IPS DF 6.9 (cell line): ENCODE data around the gene ARAF.

ENCODE experiments used
- DNase-seq: peaks from one replicate; pipeline ENCODE4 v3.0.0-alpha.2; 2013; ENCODE audit warnings: low read depth, low spot score
- H3K27ac ChIP-seq: one replicate; pipeline ENCODE4 v1.5.1; 2013; ENCODE audit warnings: low read length, control low read depth
- H3K27me3 ChIP-seq: 2 replicates; pipeline ENCODE4 v1.6.1; 2013; ENCODE audit warnings: mild to moderate bottlenecking, low read length; ENCODE audit not compliant: control insufficient read depth, insufficient read depth
- H3K36me3 ChIP-seq: 2 replicates; pipeline ENCODE4 v1.6.1; 2013; ENCODE audit warnings: low read length; ENCODE audit not compliant: control insufficient read depth, insufficient read depth
- H3K4me1 ChIP-seq: 2 replicates; pipeline ENCODE4 v1.6.1; 2013; ENCODE audit warnings: low read length; ENCODE audit not compliant: control insufficient read depth, insufficient read depth
- H3K4me3 ChIP-seq: 2 replicates; pipeline ENCODE4 v1.5.1; 2013; ENCODE audit warnings: mild to moderate bottlenecking, low read length
- H3K9me3 ChIP-seq: 2 replicates; pipeline ENCODE4 v1.6.1; 2013; ENCODE audit warnings: low read length, inconsistent platforms; ENCODE audit not compliant: control insufficient read depth, insufficient read depth
- WGBS: extraction: QIAGEN DNeasy Blood & Tissue Kit; methylation state at CpG from one replicate; pipeline ENCODE4 v1.1.7; 2013; ENCODE audit warnings: mixed read lengths, missing lambda C conversion rate; ENCODE audit not compliant: insufficient read length, insufficient coverage; 5-methylcytosine and 5-hydroxymethylcytosine counted together

The ARAF gene

GRCh38 chrX:47530049-47530448 lies 31.0 kb upstream of the ARAF start:
- Histone ChIP-seq H3K27ac (no peak overlapping the region), H3K4me1 (no peaks in the 10 kb centered on the region), H3K4me3 (no peak overlapping the region), H3K27me3 (no peaks in the 10 kb centered on the region), H3K36me3 (no peaks in the 10 kb centered on the region), H3K9me3 (no peaks in the 10 kb centered on the region)
- DNase-seq: no peak
- WGBS: no CpG with 5 or more reads among the region's 6 CpGs

GRCh38 chrX:47539860-47540259 lies 21.1 kb upstream of the ARAF start:
- no peak overlapping the region for H3K27ac ChIP-seq
- no peaks in the 10 kb centered on the region for H3K9me3 ChIP-seq
- H3K27me3 ChIP-seq: no peaks in the 10 kb centered on the region
- DNase-seq: no peak
- no peaks in the 10 kb centered on the region for H3K4me1 ChIP-seq
- H3K36me3 ChIP-seq: no peaks in the 10 kb centered on the region
- H3K4me3 ChIP-seq: no peak overlapping the region

GRCh38 chrX:47540754-47541538 lies 20.1 kb upstream of the ARAF start:
- H3K4me1 ChIP-seq: no peaks in the 10 kb centered on the region
- DNase-seq: peak; percentile 47
- no peaks in the 10 kb centered on the region for H3K36me3 ChIP-seq
- no peaks in the 10 kb centered on the region for H3K27me3 ChIP-seq
- H3K4me3 ChIP-seq: no peak overlapping the region
- no peak overlapping the region for H3K27ac ChIP-seq
- H3K9me3 ChIP-seq: no peaks in the 10 kb centered on the region
- WGBS: no CpG with 5 or more reads among the region's 15 CpGs

GRCh38 chrX:47543496-47543895 lies 17.5 kb upstream of the ARAF start:
- WGBS: no CpG with 5 or more reads among the region's 5 CpGs
- Histone ChIP-seq H3K27ac (no peak overlapping the region), H3K36me3 (no peaks in the 10 kb centered on the region), H3K4me1 (no peaks in the 10 kb centered on the region), H3K4me3 (no peak overlapping the region), H3K27me3 (no peaks in the 10 kb centered on the region), H3K9me3 (no peaks in the 10 kb centered on the region)
- DNase-seq: no peak

GRCh38 chrX:47556045-47556623 lies 4.9 kb upstream of the ARAF start:
- H3K27ac ChIP-seq: no peak overlapping the region
- whole genome bisulfite sequencing: no CpG with 5 or more reads among the region's 20 CpGs
- H3K9me3 ChIP-seq: no peaks in the 10 kb centered on the region
- H3K4me3 ChIP-seq: peak overlapping the region; percentile 59; the same call in 1 of the 2 replicates
- DNase-seq: no peak
- no peaks in the 10 kb centered on the region for H3K36me3 ChIP-seq
- H3K27me3 ChIP-seq: no peaks in the 10 kb centered on the region
- no peaks in the 10 kb centered on the region for H3K4me1 ChIP-seq

GRCh38 chrX:47558436-47558835 lies 2.6 kb upstream of the ARAF start:
- no peaks in the 10 kb centered on the region for H3K27me3 ChIP-seq
- no peak overlapping the region for H3K27ac ChIP-seq
- WGBS: no CpG with 5 or more reads among the region's 3 CpGs
- no peak for DNase-seq
- peaks cover 2% of the 10 kb centered on the region; the same call in 1 of the 2 replicates for H3K36me3 ChIP-seq
- no peaks in the 10 kb centered on the region for H3K9me3 ChIP-seq
- no peaks in the 10 kb centered on the region; the same call in 1 of the 2 replicates for H3K4me1 ChIP-seq
- H3K4me3 ChIP-seq: no peak overlapping the region

- Histone ChIP-seq H3K27ac (no peak overlapping the region), H3K36me3 (peaks cover 2% of the 10 kb centered on the region; the same call in 1 of the 2 replicates), H3K4me3 (peak overlapping the region; percentile 12; the same call in 1 of the 2 replicates), H3K9me3 (no peaks in the 10 kb centered on the region), H3K4me1 (no peaks in the 10 kb centered on the region; the same call in 1 of the 2 replicates), H3K27me3 (no peaks in the 10 kb centered on the region)
- DNase-seq: no peak
- no CpG with 5 or more reads among the region's 15 CpGs for WGBS
These were observed 649 bp upstream of the ARAF start for GRCh38 chrX:47560179-47560933.

- no peak for DNase-seq
- Histone ChIP-seq H3K4me1 (no peaks in the 10 kb centered on the region; the same call in 1 of the 2 replicates), H3K27me3 (no peaks in the 10 kb centered on the region), H3K27ac (no peak overlapping the region), H3K9me3 (no peaks in the 10 kb centered on the region), H3K4me3 (peak overlapping the region; percentile 79; the same call in 1 of the 2 replicates), H3K36me3 (peaks cover 2% of the 10 kb centered on the region; the same call in 1 of the 2 replicates)
- WGBS: no CpG with 5 or more reads among the region's 9 CpGs
These were observed 700 bp downstream of the ARAF start for GRCh38 chrX:47561659-47562151.

GRCh38 chrX:47562615-47563243 lies 1.7 kb downstream of the ARAF start:
- Histone ChIP-seq H3K27me3 (no peaks in the 10 kb centered on the region), H3K36me3 (peaks cover 4% of the 10 kb centered on the region; the same call in 1 of the 2 replicates), H3K9me3 (no peaks in the 10 kb centered on the region), H3K27ac (no peak overlapping the region), H3K4me3 (no peak overlapping the region), H3K4me1 (no peaks in the 10 kb centered on the region; the same call in 1 of the 2 replicates)
- no CpG with 5 or more reads among the region's 13 CpGs for WGBS
- DNase-seq: no peak

- no peaks in the 10 kb centered on the region for H3K27me3 ChIP-seq
- H3K9me3 ChIP-seq: no peaks in the 10 kb centered on the region
- no peak overlapping the region for H3K27ac ChIP-seq
- peaks cover 8% of the 10 kb centered on the region; the same call in 1 of the 2 replicates for H3K36me3 ChIP-seq
- no peaks in the 10 kb centered on the region; the same call in 1 of the 2 replicates for H3K4me1 ChIP-seq
- WGBS: no CpG with 5 or more reads among the region's 8 CpGs
- no peak for DNase-seq
- no peak overlapping the region for H3K4me3 ChIP-seq
These were observed 2.9 kb downstream of the ARAF start for GRCh38 chrX:47563801-47564315.
